ENCODE measurements around the gene SFPQ. TPM values are rescaled to one million over a fixed set of nuclear protein-coding genes. Genes with fewer than 3 reads are reported as not detected.

Gene SFPQ
- total and polyA plus RNA-seq, 2 donors (not counting 1 experiment from before 2014, with no cell fraction given): 192 to 411 TPM

DNA sequence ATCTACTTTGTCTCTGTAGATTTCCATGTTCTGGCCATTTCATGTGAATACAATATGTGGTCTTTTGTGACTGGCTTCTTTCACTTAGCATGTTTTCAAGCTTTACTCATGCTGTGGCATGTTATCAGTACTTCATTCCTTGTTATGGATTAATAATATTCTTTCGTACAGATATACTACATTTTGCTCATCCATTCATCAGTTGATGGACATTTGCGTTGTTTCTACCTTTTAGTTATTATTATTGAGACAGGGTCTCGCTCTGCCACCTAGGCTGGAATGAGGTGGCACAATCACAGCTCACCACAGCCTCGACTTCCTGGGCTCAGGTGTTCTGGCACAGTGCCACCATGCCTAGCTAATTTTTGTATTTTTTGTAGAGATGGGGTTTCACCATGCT, 21.4 kb downstream of the SFPQ start:
- WGBS (ENCODE audit: insufficient coverage): 92% methylated on average over 2 of the region's 4 CpGs

GRCh38 chr1:35164893-35165292, 28.1 kb downstream of the SFPQ start:
- H3K27ac Mint-ChIP-seq: no peak overlapping the region
- H3K4me3 Mint-ChIP-seq: no peak overlapping the region
- Histone ChIP-seq H3K36me3 (replicated peaks in 1 of 2; ENCODE audit: control extremely low read depth in 1 of 2, control insufficient read depth in 1 of 2, extremely low read depth in 1 of 2, insufficient read depth in 2 of 2, low read length in 1 of 2) (no peaks in the 10 kb centered on the region), H4K20me1 (ENCODE audit: control insufficient read depth, insufficient read depth, low read length, poor library complexity, severe bottlenecking) (no peaks in the 10 kb centered on the region), H3K4me1 (ENCODE audit: control insufficient read depth in 2 of 2, insufficient read depth in 2 of 2, low read length in 2 of 2) (no peaks in the 10 kb centered on the region), H3K27ac (ENCODE audit: low read length in 2 of 2) (no peak overlapping the region), H3K9me3 (ENCODE audit: control extremely low read depth in 1 of 3, control insufficient read depth in 2 of 3, insufficient read depth in 1 of 3, low read length in 2 of 3) (peaks cover 1 to 13% (median 7%) of the 10 kb centered on the region in 3 donors), H3K4me2 (replicated peaks; ENCODE audit: low read depth, low read length, poor library complexity, severe bottlenecking) (no peak overlapping the region), H2AFZ (ENCODE audit: insufficient read depth, low read depth, low read length, poor library complexity, severe bottlenecking) (no peak overlapping the region), H3K79me2 (ENCODE audit: control insufficient read depth, insufficient read depth, low read length) (no peaks in the 10 kb centered on the region), H3K9ac (ENCODE audit: low read length) (no peak overlapping the region), H3K27me3 (replicated peaks in 1 of 4; ENCODE audit: control extremely low read depth in 1 of 4, control insufficient read depth in 3 of 4, insufficient read depth in 4 of 4, low read length in 3 of 4) (no peaks in the 10 kb centered on the region), H3K4me3 (ENCODE audit: control extremely low read depth in 1 of 5, extremely low read depth in 1 of 5, insufficient read depth in 1 of 5, low read depth in 2 of 5, low read length in 4 of 5) (no peak overlapping the region)
- POLR2A ChIA-PET: no interaction called here
- peaks cover 1% of the 10 kb centered on the region for H3K9me3 Mint-ChIP-seq (ENCODE audit: insufficient read depth)
- no CpG with 5 or more reads among the region's 3 CpGs for WGBS (ENCODE audit: insufficient coverage)
- DNase-seq: no peak
- TF ChIP-seq EZH2 (IDR thresholded peaks at IDR 0.05; ENCODE audit: borderline replicate concordance, insufficient read depth, low read depth, low read length, poor library complexity, severe bottlenecking) (no peak), CTCF (IDR thresholded peaks at IDR 0.05) (no peak)
- ATAC-seq (ENCODE audit: low read depth): no peak
- H3K27me3 Mint-ChIP-seq: no peaks in the 10 kb centered on the region
- intact Hi-C loops (cut with micrococcal nuclease): no loop called here
- H3K4me1 Mint-ChIP-seq: no peaks in the 10 kb centered on the region
- CTCF ChIA-PET: interaction anchor here (0.6 kb wide), 1 partner anchor 280 kb away, joined by 4 read pairs; no protein-coding TSS in a partner anchor

More for the DNA sequence above, 21.4 kb downstream of the SFPQ start:
- ATAC-seq (ENCODE audit: low read depth) (no peak), DNase-seq (no peak)
- Mint-ChIP-seq H3K4me1 (no peaks in the 10 kb centered on the region), H3K4me3 (no peak overlapping the region), H3K27ac (no peak overlapping the region), H3K27me3 (no peaks in the 10 kb centered on the region), H3K9me3 (ENCODE audit: insufficient read depth) (no peaks in the 10 kb centered on the region)
- H3K27me3 ChIP-seq (replicated peaks in 1 of 4; ENCODE audit: control extremely low read depth in 1 of 4, control insufficient read depth in 3 of 4, insufficient read depth in 4 of 4, low read length in 3 of 4): no peaks in the 10 kb centered on the region
- H3K4me3 ChIP-seq (ENCODE audit: control extremely low read depth in 1 of 5, extremely low read depth in 1 of 5, insufficient read depth in 1 of 5, low read depth in 2 of 5, low read length in 4 of 5): no peak overlapping the region
- intact Hi-C loops (cut with micrococcal nuclease): no loop called here
- H3K79me2 ChIP-seq (ENCODE audit: control insufficient read depth, insufficient read depth, low read length): no peaks in the 10 kb centered on the region
- TF ChIP-seq EZH2 (IDR thresholded peaks at IDR 0.05; ENCODE audit: borderline replicate concordance, insufficient read depth, low read depth, low read length, poor library complexity, severe bottlenecking) (no peak), CTCF (IDR thresholded peaks at IDR 0.05) (no peak)
- H3K4me1 ChIP-seq (ENCODE audit: control insufficient read depth in 2 of 2, insufficient read depth in 2 of 2, low read length in 2 of 2): no peaks in the 10 kb centered on the region
- H2AFZ ChIP-seq (ENCODE audit: insufficient read depth, low read depth, low read length, poor library complexity, severe bottlenecking): no peak overlapping the region
- H4K20me1 ChIP-seq (ENCODE audit: control insufficient read depth, insufficient read depth, low read length, poor library complexity, severe bottlenecking): no peaks in the 10 kb centered on the region
- no peak overlapping the region for H3K27ac ChIP-seq (ENCODE audit: low read length in 2 of 2)
- H3K36me3 ChIP-seq (replicated peaks in 1 of 2; ENCODE audit: control extremely low read depth in 1 of 2, control insufficient read depth in 1 of 2, extremely low read depth in 1 of 2, insufficient read depth in 2 of 2, low read length in 1 of 2): peaks cover 7 to 18% of the 10 kb centered on the region in 2 experiments
- H3K4me2 ChIP-seq (replicated peaks; ENCODE audit: low read depth, low read length, poor library complexity, severe bottlenecking): no peak overlapping the region
- ChIA-PET CTCF (no interaction called here), POLR2A (no interaction called here)
- H3K9ac ChIP-seq (ENCODE audit: low read length): no peak overlapping the region
- H3K9me3 ChIP-seq (ENCODE audit: control extremely low read depth in 1 of 3, control insufficient read depth in 2 of 3, insufficient read depth in 1 of 3, low read length in 2 of 3): no peaks in the 10 kb centered on the region
